T follicular helper cell (primary cell): ENCODE measurements around the gene UBE2F.
"Not testable (repeated sequence)": the region's sequence is repeated elsewhere in the genome, so short reads cannot be mapped to it uniquely, and the experiment has no call there.

ENCODE experiments used
- DNase-seq: peaks from one replicate; pipeline ENCODE4 v3.0.0-alpha.2; 2020; ENCODE audit warnings: low read depth

UBE2F gene

GRCh38 chr2:238046725-238047270 is 80.0 kb downstream of the UBE2F start:
- no peak for DNase-seq

GRCh38 chr2:238053191-238053776 is 86.5 kb downstream of the UBE2F start:
- no peak for DNase-seq

GRCh38 chr2:238055841-238056240 is 89.0 kb downstream of the UBE2F start:
- DNase-seq: no peak

- not testable (repeated sequence) for DNase-seq
Observed at GRCh38 chr2:238057696-238058575, 91.1 kb downstream of the UBE2F start.

- no peak for DNase-seq
Observed at GRCh38 chr2:238059505-238059904, 92.7 kb downstream of the UBE2F start.

- DNase-seq: no peak
Observed at GRCh38 chr2:238060096-238060541, 93.3 kb downstream of the UBE2F start.

- peak; percentile 95 for DNase-seq
Observed at GRCh38 chr2:238060542-238061314, 93.9 kb downstream of the UBE2F start, which contains the start of gene SCLY. Gene SCLY (plus strand): TSS chr2:238061001. CDS start chr2:238061055, 54 bp downstream.

GRCh38 chr2:238061315-238062202 is 94.7 kb downstream of the UBE2F start:
- no peak for DNase-seq

- no peak for DNase-seq
Observed at GRCh38 chr2:238063414-238064189, 96.8 kb downstream of the UBE2F start.

- DNase-seq: no peak
Observed at GRCh38 chr2:238064376-238064775, 97.6 kb downstream of the UBE2F start.

- DNase-seq: no peak
Observed at GRCh38 chr2:238065071-238065846, 98.4 kb downstream of the UBE2F start.

- DNase-seq: no peak
Observed at GRCh38 chr2:238066218-238066617, 99.4 kb downstream of the UBE2F start.

- not testable (repeated sequence) for DNase-seq
Observed at GRCh38 chr2:238066718-238067117, 99.9 kb downstream of the UBE2F start.

- no peak for DNase-seq
Observed at GRCh38 chr2:238067939-238068338, 101.1 kb downstream of the UBE2F start.

- DNase-seq: no peak
Observed at GRCh38 chr2:238069021-238069709, 102.4 kb downstream of the UBE2F start.

GRCh38 chr2:238069877-238070276 is 103.1 kb downstream of the UBE2F start:
- DNase-seq: no peak

- DNase-seq: no peak
Observed at GRCh38 chr2:238075397-238075796, 108.6 kb downstream of the UBE2F start.

GRCh38 chr2:238077292-238077691 is 110.5 kb downstream of the UBE2F start:
- DNase-seq: no peak

- DNase-seq: no peak
Observed at GRCh38 chr2:238079874-238080327, 113.1 kb downstream of the UBE2F start.
